Left lung (tissue), 10 donors: Measurements from ENCODE around the gene PBX4. TPM values are rescaled to one million over a fixed set of nuclear protein-coding genes. Genes with fewer than 3 reads are reported as not detected.

Experiments
- ATAC-seq: fragments of 200-7000 bp; cut with Tn5 transposase; one replicate; pipeline ENCODE4 v1.9.1; 2020; ENCODE audit warnings: moderate library complexity
- DNase-seq, 4 donors: peaks; one replicate each; pipeline ENCODE4 v3.0.0-alpha.2; 2013 to 2020
- H3K27ac ChIP-seq, 2 donors: fragments of 200-600 bp; sonication (generic) in 1 of 2; one replicate each; pipeline versions ENCODE4 v1.5.0 to v1.8.0; 2020 to 2021
- H3K27me3 ChIP-seq, 2 donors: fragments of 200-600 bp; sonication (generic) in 1 of 2; one replicate each; pipeline versions ENCODE4 v1.5.0 to v1.8.0; 2020 to 2021
- H3K36me3 ChIP-seq, 2 donors: fragments of 200-600 bp; sonication (generic) in 1 of 2; one replicate each; pipeline versions ENCODE4 v1.5.0 to v1.8.0; 2020 to 2021
- H3K4me1 ChIP-seq, 2 donors: fragments of 200-600 bp; one replicate each; pipeline ENCODE4 v1.8.0; 2021
- H3K4me3 ChIP-seq, 2 donors: fragments of 200-600 bp; sonication (generic) in 1 of 2; one replicate each; pipeline versions ENCODE4 v1.5.0 to v1.8.0; 2020 to 2021; ENCODE audit warnings: mild to moderate bottlenecking in 1 of 2
- H3K9me3 ChIP-seq, 2 donors: fragments of 200-600 bp; sonication (generic) in 1 of 2; one replicate each; pipeline versions ENCODE4 v1.5.0 to v1.8.0; 2020 to 2021
- CTCF ChIP-seq, 2 donors: fragments of 200-600 bp; sonication (generic) in 1 of 2; IDR thresholded peaks; one replicate each; pipeline versions ENCODE4 v1.5.0 to v1.8.0; 2021; ENCODE audit warnings: antibody characterized with exemption in 2 of 2
- intact Hi-C, 2 donors: fragments of 100-400 bp; cut with DNase I; formaldehyde crosslinking; loops; one replicate each; pipeline versions ENCODE4 v1.11.2 to v1.14.2; 2022
- polyA plus RNA-seq, 6 donors: library from polyadenylated mRNA; unstranded; fragments of 120-200 nt; gene quantifications; one replicate each; pipeline ENCODE4 v1.2.1, GENCODE V29; 2013; ENCODE audit not compliant: insufficient read length in 6 of 6
- total RNA-seq, 2 donors: library from RNA; stranded (reverse); fragmentation: NEBNext Ultra II Directional; extraction: Animal tissue kit (Norgen Biotek cat#: 25700); gene quantifications; one replicate each; pipeline ENCODE4 v1.2.1, GENCODE V29; 2021
- donor health status: DM: no; HTN: yes; CAD: no.
- donor health status: DM: no; HTN: no; CAD: no.

Gene PBX4
- total and polyA plus RNA-seq, 8 donors = 1.8 to 22.0 (median 16.1) TPM

GRCh38 chr19:19526581-19527370 lies 91.7 kb downstream of the PBX4 start:
- TF ChIP-seq CTCF (IDR thresholded peaks at IDR 0.05) = no peak
- intact Hi-C loops = no loop called here
- Histone ChIP-seq H3K36me3 (peaks cover 0 to 62% of the 10 kb centered on the region in 2 donors), H3K27ac (no peak overlapping the region), H3K9me3 (no peaks in the 10 kb centered on the region), H3K4me3 (no peak overlapping the region), H3K4me1 (no peaks in the 10 kb centered on the region), H3K27me3 (no peaks in the 10 kb centered on the region)
- no peak for ATAC-seq
- no peak for DNase-seq

- Histone ChIP-seq H3K27ac (no peak overlapping the region), H3K36me3 (peaks cover 0 to 71% of the 10 kb centered on the region in 2 donors), H3K4me3 (no peak overlapping the region), H3K27me3 (no peaks in the 10 kb centered on the region), H3K9me3 (no peaks in the 10 kb centered on the region), H3K4me1 (no peaks in the 10 kb centered on the region)
- DNase-seq = no peak
- TF ChIP-seq CTCF (IDR thresholded peaks at IDR 0.05) = no peak
- intact Hi-C loops = no loop called here
- ATAC-seq = no peak
Measured at GRCh38 chr19:19525611-19526380, 92.7 kb downstream of the PBX4 start.

- intact Hi-C loops = no loop called here
- Histone ChIP-seq H3K27me3 (no peaks in the 10 kb centered on the region), H3K9me3 (no peaks in the 10 kb centered on the region), H3K4me1 (peaks cover 0 to 3% of the 10 kb centered on the region in 2 donors), H3K27ac (no peak overlapping the region), H3K4me3 (no peak overlapping the region), H3K36me3 (peaks cover 0 to 80% of the 10 kb centered on the region in 2 donors)
- no peak for TF ChIP-seq CTCF (IDR thresholded peaks at IDR 0.05)
- DNase-seq (no peak), ATAC-seq (no peak)
Measured at GRCh38 chr19:19524053-19524452, 94.4 kb downstream of the PBX4 start.

- DNase-seq = no peak
- H3K27me3 ChIP-seq = no peaks in the 10 kb centered on the region
- H3K4me1 ChIP-seq = peaks cover 0 to 7% of the 10 kb centered on the region in 2 donors
- no peak for ATAC-seq
- no peak overlapping the region for H3K27ac ChIP-seq
- no peak for TF ChIP-seq CTCF (IDR thresholded peaks at IDR 0.05)
- no peak overlapping the region for H3K4me3 ChIP-seq
- no peaks in the 10 kb centered on the region for H3K9me3 ChIP-seq
- peaks cover 0 to 74% of the 10 kb centered on the region in 2 donors for H3K36me3 ChIP-seq
- intact Hi-C loops = no loop called here
Measured at GRCh38 chr19:19523177-19523576, 95.3 kb downstream of the PBX4 start.

- Histone ChIP-seq H3K4me1 (peaks cover 8 to 26% of the 10 kb centered on the region in 2 donors), H3K9me3 (no peaks in the 10 kb centered on the region), H3K4me3 (no peak overlapping the region), H3K27ac (no peak overlapping the region), H3K36me3 (peaks cover 0 to 52% of the 10 kb centered on the region in 2 donors), H3K27me3 (no peaks in the 10 kb centered on the region)
- no peak for TF ChIP-seq CTCF (IDR thresholded peaks at IDR 0.05)
- DNase-seq = no peak
- no peak for ATAC-seq
- intact Hi-C loops = no loop called here
Measured at GRCh38 chr19:19520989-19521388, 97.5 kb downstream of the PBX4 start.
